Activated T-cell treated with anti-CD3 and anti-CD28 coated beads, Interleukin-2, amount 50 U/mL, for 72 hours (primary cell): ENCODE results near the gene PODN. TPM values are rescaled to one million over a fixed set of nuclear protein-coding genes. Genes with fewer than 3 reads are reported as not detected.

Experiments
- ATAC-seq, 2 donors: fragments of 150-1000 bp; cut with Tn5 transposase; replicated peaks in 1 of 2; 2 replicates each; pipeline ENCODE4 v1.10.0; 2021; ENCODE audit warnings: moderate library complexity in 2 of 2, mild to moderate bottlenecking in 1 of 2
- DNase-seq, 2 donors: peaks; one replicate each; pipeline ENCODE4 v3.0.0; 2021 to 2022; ENCODE audit warnings: mixed read lengths in 1 of 2
- H3K27ac Mint-ChIP-seq: one replicate; pipeline ENCODE4 v1.8.0; 2022; ENCODE audit warnings: mild to moderate bottlenecking, moderate library complexity, mixed read lengths
- H3K27me3 Mint-ChIP-seq: one replicate; pipeline ENCODE4 v1.8.0; 2022; ENCODE audit warnings: low read depth, mixed read lengths
- H3K36me3 Mint-ChIP-seq, 2 donors: one replicate each; pipeline ENCODE4 v1.8.0; 2022; ENCODE audit warnings: mixed read lengths in 2 of 2, mild to moderate bottlenecking in 1 of 2; ENCODE audit not compliant: insufficient read depth in 2 of 2
- H3K4me1 Mint-ChIP-seq: one replicate; pipeline ENCODE4 v1.8.0; 2022; ENCODE audit warnings: low read depth, mixed read lengths
- H3K4me3 Mint-ChIP-seq, 2 donors: one replicate each; pipeline ENCODE4 v1.8.0; 2022; ENCODE audit warnings: mild to moderate bottlenecking in 2 of 2, mixed read lengths in 2 of 2, moderate library complexity in 2 of 2
- H3K9me3 Mint-ChIP-seq, 2 donors: one replicate each; pipeline ENCODE4 v1.8.0; 2022; ENCODE audit warnings: mixed read lengths in 2 of 2
- total RNA-seq, 2 donors: library from RNA; stranded (reverse); gene quantifications; one replicate each; pipeline ENCODE4 v1.2.3, GENCODE V29; 2022

PODN gene
- total RNA-seq, 2 donors from 2014 or later: not detected

- Mint-ChIP-seq H3K36me3 (no peaks in the 10 kb centered on the region), H3K9me3 (no peaks in the 10 kb centered on the region), H3K27me3 (peaks cover 54% of the 10 kb centered on the region), H3K4me3 (peak overlapping the region; percentile 66 to 78), H3K4me1 (peaks cover 5% of the 10 kb centered on the region), H3K27ac (no peak overlapping the region)
- DNase-seq (no peak), ATAC-seq (peak; percentile 22 to 34)
Measured at GRCh38 chr1:53062708-53063591, 937 bp downstream of the PODN start.

GRCh38 chr1:53063744-53064515 is 1.9 kb downstream of the PODN start:
- no peak for ATAC-seq

DNA sequence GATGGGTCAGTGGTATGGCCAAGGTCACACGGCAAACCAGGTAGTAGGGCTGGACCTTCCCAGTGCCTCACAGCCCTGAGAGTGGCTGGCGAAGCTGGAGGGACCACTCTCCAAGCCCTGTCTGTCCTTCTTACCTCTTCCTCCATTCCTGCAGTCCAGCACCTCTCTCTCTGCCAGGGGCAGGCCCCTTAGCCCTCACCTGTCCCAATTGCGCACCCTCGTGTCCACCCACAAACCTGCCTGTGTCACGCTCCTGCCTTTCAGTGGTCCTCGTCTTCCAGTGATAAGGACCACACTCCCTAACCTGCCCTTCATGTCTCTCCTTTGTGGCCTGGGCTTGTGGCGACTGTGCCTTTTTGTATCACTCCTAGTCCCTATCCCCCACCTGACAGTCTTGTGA is 3.4 kb downstream of the PODN start:
- H3K9me3 Mint-ChIP-seq: no peaks in the 10 kb centered on the region
- peaks cover 5% of the 10 kb centered on the region for H3K4me1 Mint-ChIP-seq
- no peak for DNase-seq
- no peaks in the 10 kb centered on the region for H3K36me3 Mint-ChIP-seq
- H3K27me3 Mint-ChIP-seq: peaks cover 33% of the 10 kb centered on the region
- no peak overlapping the region for H3K4me3 Mint-ChIP-seq
- no peak for ATAC-seq
- no peak overlapping the region for H3K27ac Mint-ChIP-seq

More at GRCh38 chr1:53063744-53064515, 1.9 kb downstream of the PODN start:
- Mint-ChIP-seq H3K4me3 (peak overlapping the region in 1 of 2 donors; percentile 31), H3K4me1 (peaks cover 5% of the 10 kb centered on the region), H3K9me3 (no peaks in the 10 kb centered on the region), H3K27me3 (peaks cover 48% of the 10 kb centered on the region), H3K36me3 (no peaks in the 10 kb centered on the region), H3K27ac (no peak overlapping the region)
- DNase-seq: no peak

DNA sequence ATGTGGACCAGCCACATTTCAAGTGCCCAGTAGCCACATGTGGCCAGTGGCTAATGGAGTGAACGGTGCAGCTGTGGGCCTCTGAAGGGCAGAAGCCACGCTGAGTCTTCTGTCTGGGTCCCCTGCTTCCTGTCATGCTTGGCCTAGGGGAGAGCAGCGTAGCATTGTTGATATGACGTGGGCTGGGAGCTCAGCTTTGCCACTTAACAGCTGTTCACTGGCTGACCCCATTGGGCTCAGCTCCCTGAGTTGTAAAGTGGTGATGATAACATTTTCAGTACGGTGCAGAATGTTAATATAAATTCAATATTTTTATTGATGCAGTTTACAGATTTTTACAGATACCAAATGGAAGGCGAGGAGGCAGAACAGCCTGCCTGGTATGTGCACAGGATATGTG is 4.5 kb downstream of the PODN start:
- Mint-ChIP-seq H3K4me3 (no peak overlapping the region), H3K36me3 (no peaks in the 10 kb centered on the region), H3K27me3 (peaks cover 22% of the 10 kb centered on the region), H3K9me3 (no peaks in the 10 kb centered on the region), H3K27ac (no peak overlapping the region), H3K4me1 (peaks cover 5% of the 10 kb centered on the region)
- ATAC-seq: no peak
- no peak for DNase-seq

GRCh38 chr1:53066891-53067738 is 5.1 kb downstream of the PODN start:
- Mint-ChIP-seq H3K27ac (no peak overlapping the region), H3K4me3 (no peak overlapping the region), H3K9me3 (no peaks in the 10 kb centered on the region), H3K4me1 (peaks cover 5% of the 10 kb centered on the region), H3K27me3 (peaks cover 22% of the 10 kb centered on the region), H3K36me3 (no peaks in the 10 kb centered on the region)
- ATAC-seq (no peak), DNase-seq (no peak)

- no peak overlapping the region for H3K4me3 Mint-ChIP-seq
Measured at GRCh38 chr1:53067886-53068285, 5.9 kb downstream of the PODN start.

GRCh38 chr1:53068314-53069099 is 6.5 kb downstream of the PODN start:
- Mint-ChIP-seq H3K9me3 (no peaks in the 10 kb centered on the region), H3K4me1 (no peaks in the 10 kb centered on the region), H3K27ac (no peak overlapping the region), H3K27me3 (peaks cover 14% of the 10 kb centered on the region), H3K4me3 (no peak overlapping the region), H3K36me3 (no peaks in the 10 kb centered on the region)
- no peak for ATAC-seq
- DNase-seq: no peak

More at GRCh38 chr1:53067886-53068285, 5.9 kb downstream of the PODN start:
- Mint-ChIP-seq H3K36me3 (no peaks in the 10 kb centered on the region), H3K4me1 (peaks cover 5% of the 10 kb centered on the region), H3K27me3 (peaks cover 20% of the 10 kb centered on the region), H3K27ac (no peak overlapping the region), H3K9me3 (no peaks in the 10 kb centered on the region)
- DNase-seq (no peak), ATAC-seq (no peak)

GRCh38 chr1:53069265-53069662 is 7.3 kb downstream of the PODN start:
- Mint-ChIP-seq H3K4me3 (no peak overlapping the region), H3K27me3 (peaks cover 7% of the 10 kb centered on the region), H3K4me1 (no peaks in the 10 kb centered on the region), H3K36me3 (no peaks in the 10 kb centered on the region), H3K27ac (no peak overlapping the region), H3K9me3 (no peaks in the 10 kb centered on the region)
- ATAC-seq (no peak), DNase-seq (no peak)

DNA sequence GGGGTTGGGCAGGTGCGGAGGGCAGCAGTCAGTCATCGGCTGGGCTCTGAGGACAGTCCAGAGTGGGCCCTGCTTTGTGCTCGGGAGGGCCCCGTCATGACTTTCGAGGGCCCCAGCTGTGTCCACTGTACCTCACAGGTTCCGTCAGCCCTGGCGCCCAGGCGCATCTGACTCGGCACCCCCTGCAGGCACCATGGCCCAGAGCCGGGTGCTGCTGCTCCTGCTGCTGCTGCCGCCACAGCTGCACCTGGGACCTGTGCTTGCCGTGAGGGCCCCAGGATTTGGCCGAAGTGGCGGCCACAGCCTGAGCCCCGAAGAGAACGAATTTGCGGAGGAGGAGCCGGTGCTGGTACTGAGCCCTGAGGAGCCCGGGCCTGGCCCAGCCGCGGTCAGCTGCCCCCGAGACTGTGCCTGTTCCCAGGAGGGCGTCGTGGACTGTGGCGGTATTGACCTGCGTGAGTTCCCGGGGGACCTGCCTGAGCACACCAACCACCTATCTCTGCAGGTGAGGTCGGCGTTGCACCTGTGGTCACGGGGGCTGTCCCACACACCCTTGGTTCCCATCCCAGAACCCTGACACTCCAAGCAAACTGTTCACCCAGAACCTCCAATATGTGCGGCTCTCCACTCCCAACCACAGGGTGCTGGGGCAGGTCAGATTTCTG is 7.8 kb downstream of the PODN start:
- H3K4me3 Mint-ChIP-seq: no peak overlapping the region
- H3K4me1 Mint-ChIP-seq: no peaks in the 10 kb centered on the region
- H3K27ac Mint-ChIP-seq: no peak overlapping the region
- H3K36me3 Mint-ChIP-seq: no peaks in the 10 kb centered on the region
- DNase-seq (no peak), ATAC-seq (no peak)
- no peaks in the 10 kb centered on the region for H3K9me3 Mint-ChIP-seq
- peaks cover 7% of the 10 kb centered on the region for H3K27me3 Mint-ChIP-seq

- ATAC-seq (no peak), DNase-seq (no peak)
- Mint-ChIP-seq H3K4me3 (no peak overlapping the region), H3K36me3 (no peaks in the 10 kb centered on the region), H3K9me3 (no peaks in the 10 kb centered on the region), H3K27me3 (peaks cover 2% of the 10 kb centered on the region), H3K4me1 (no peaks in the 10 kb centered on the region), H3K27ac (no peak overlapping the region)
Measured at GRCh38 chr1:53070621-53071020, 8.6 kb downstream of the PODN start.

GRCh38 chr1:53071167-53071865 is 9.3 kb downstream of the PODN start:
- Mint-ChIP-seq H3K4me1 (no peaks in the 10 kb centered on the region), H3K9me3 (no peaks in the 10 kb centered on the region), H3K27me3 (no peaks in the 10 kb centered on the region), H3K4me3 (no peak overlapping the region), H3K36me3 (no peaks in the 10 kb centered on the region), H3K27ac (no peak overlapping the region)
- DNase-seq: no peak
- no peak for ATAC-seq
